ENCODE measurements around the gene CASKIN2. TPM values are rescaled to one million over a fixed set of nuclear protein-coding genes. Genes with fewer than 3 reads are reported as not detected.

Gene CASKIN2
- total RNA-seq, 1 experiment from 2014 or later = 41.8 TPM

DNA sequence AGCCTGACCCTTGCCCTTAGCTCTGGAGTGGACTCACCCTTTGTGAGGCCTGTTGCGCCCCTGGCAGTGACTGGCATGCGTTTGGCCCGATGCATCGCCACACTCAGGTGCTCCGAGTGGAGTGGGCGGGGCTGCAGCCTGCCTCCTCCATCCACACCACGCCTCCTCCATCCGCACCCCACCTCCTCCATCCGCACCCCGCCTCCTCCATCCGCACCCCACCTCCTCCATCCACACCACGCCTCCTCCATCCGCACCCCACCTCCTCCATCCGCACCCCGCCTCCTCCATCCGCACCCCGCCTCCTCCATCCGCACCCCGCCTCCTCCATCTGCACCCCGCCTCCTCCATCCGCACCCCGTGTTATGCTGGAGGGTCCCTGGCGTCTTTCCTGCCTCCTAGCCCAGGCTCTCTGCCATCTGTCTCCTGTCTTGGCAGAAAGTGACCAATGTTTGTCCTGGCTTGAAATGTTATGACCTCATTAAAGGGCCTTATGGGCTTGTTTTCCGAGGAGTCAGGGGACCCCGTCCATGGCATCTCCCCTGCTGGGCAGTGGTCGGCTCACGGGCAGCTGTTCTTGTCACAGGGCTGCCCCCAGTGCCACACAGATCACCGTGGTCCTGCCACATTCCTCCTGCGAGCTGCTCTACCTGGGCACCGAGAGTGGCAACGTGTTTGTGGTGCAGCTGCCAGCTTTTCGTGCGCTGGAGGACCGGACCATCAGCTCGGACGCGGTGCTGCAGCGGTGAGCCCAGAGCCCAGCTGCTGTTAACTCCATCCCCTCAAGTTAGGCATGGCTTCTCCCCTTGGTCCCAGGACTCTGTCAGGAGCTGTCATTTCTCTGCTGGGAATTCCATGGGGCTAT lies 43.6 kb upstream of the CASKIN2 start:
- intact Hi-C loops (cut with micrococcal nuclease; ENCODE audit: unreplicated experiment) = no loop called here
- ChIA-PET POLR2A (no interaction called here), CTCF (interaction anchor here (0.6 kb wide), 1 partner anchor 22 kb away, joined by 3 read pairs; no protein-coding TSS in a partner anchor)
- H3K36me3 ChIP-seq (ENCODE audit: control insufficient read depth, insufficient read depth, low read length) = peaks cover 2% of the 10 kb centered on the region; the same call in 1 of the 2 replicates
- H3K36me3 Mint-ChIP-seq (ENCODE audit: insufficient read depth, unreplicated experiment) = peaks cover 55% of the 10 kb centered on the region
- no peak overlapping the region for H3K4me3 ChIP-seq (ENCODE audit: low read depth, low read length)
- peaks cover 22% of the 10 kb centered on the region for H3K4me1 ChIP-seq
- H3K27ac Mint-ChIP-seq (ENCODE audit: unreplicated experiment) = no peak overlapping the region
- H3K9me3 ChIP-seq = no peaks in the 10 kb centered on the region
- no peaks in the 10 kb centered on the region for H3K4me1 Mint-ChIP-seq (ENCODE audit: low read depth, unreplicated experiment)
- TF ChIP-seq CTCF (IDR thresholded peaks at IDR 0.05; ENCODE audit: insufficient read depth in 1 of 2, low read depth in 1 of 2, low read length in 1 of 2, severe bottlenecking in 1 of 2, unreplicated experiment in 1 of 2) = no peak
- H3K9me3 Mint-ChIP-seq (ENCODE audit: unreplicated experiment) = no peaks in the 10 kb centered on the region
- no peaks in the 10 kb centered on the region for H3K27me3 ChIP-seq (replicated peaks; ENCODE audit: control insufficient read depth, insufficient read depth, low read length)
- no TSS peak for BruUV-seq (replicated peaks)
- H3K4me3 Mint-ChIP-seq (ENCODE audit: unreplicated experiment) = no peak overlapping the region
- H3K27me3 Mint-ChIP-seq (ENCODE audit: insufficient read depth, unreplicated experiment) = no peaks in the 10 kb centered on the region
- DNase-seq = no peak

GRCh38 chr17:75557852-75558665 lies 42.7 kb upstream of the CASKIN2 start:
- H3K27me3 ChIP-seq (replicated peaks; ENCODE audit: control insufficient read depth, insufficient read depth, low read length) = no peaks in the 10 kb centered on the region
- POLR2A ChIA-PET = no interaction called here
- CTCF ChIA-PET = no interaction called here
- no peaks in the 10 kb centered on the region for H3K27me3 Mint-ChIP-seq (ENCODE audit: insufficient read depth, unreplicated experiment)
- peaks cover 30% of the 10 kb centered on the region for H3K4me1 ChIP-seq
- no peaks in the 10 kb centered on the region for H3K9me3 Mint-ChIP-seq (ENCODE audit: unreplicated experiment)
- no peaks in the 10 kb centered on the region for H3K9me3 ChIP-seq
- no peak overlapping the region for H3K4me3 Mint-ChIP-seq (ENCODE audit: unreplicated experiment)
- intact Hi-C loops (cut with micrococcal nuclease; ENCODE audit: unreplicated experiment) = loop anchor here (2.0 kb wide), 1 partner anchor 31 kb away; no protein-coding TSS in a partner anchor
- peaks cover 6% of the 10 kb centered on the region for H3K4me1 Mint-ChIP-seq (ENCODE audit: low read depth, unreplicated experiment)
- BruUV-seq (replicated peaks) = no TSS peak
- TF ChIP-seq CTCF (IDR thresholded peaks at IDR 0.05; ENCODE audit: insufficient read depth in 1 of 2, low read depth in 1 of 2, low read length in 1 of 2, severe bottlenecking in 1 of 2, unreplicated experiment in 1 of 2) = no peak
- DNase-seq = no peak
- H3K4me3 ChIP-seq (ENCODE audit: low read depth, low read length) = no peak overlapping the region
- H3K36me3 ChIP-seq (ENCODE audit: control insufficient read depth, insufficient read depth, low read length) = peaks cover 2% of the 10 kb centered on the region
- no peak overlapping the region for H3K27ac Mint-ChIP-seq (ENCODE audit: unreplicated experiment)
- H3K36me3 Mint-ChIP-seq (ENCODE audit: insufficient read depth, unreplicated experiment) = peaks cover 59% of the 10 kb centered on the region

DNA sequence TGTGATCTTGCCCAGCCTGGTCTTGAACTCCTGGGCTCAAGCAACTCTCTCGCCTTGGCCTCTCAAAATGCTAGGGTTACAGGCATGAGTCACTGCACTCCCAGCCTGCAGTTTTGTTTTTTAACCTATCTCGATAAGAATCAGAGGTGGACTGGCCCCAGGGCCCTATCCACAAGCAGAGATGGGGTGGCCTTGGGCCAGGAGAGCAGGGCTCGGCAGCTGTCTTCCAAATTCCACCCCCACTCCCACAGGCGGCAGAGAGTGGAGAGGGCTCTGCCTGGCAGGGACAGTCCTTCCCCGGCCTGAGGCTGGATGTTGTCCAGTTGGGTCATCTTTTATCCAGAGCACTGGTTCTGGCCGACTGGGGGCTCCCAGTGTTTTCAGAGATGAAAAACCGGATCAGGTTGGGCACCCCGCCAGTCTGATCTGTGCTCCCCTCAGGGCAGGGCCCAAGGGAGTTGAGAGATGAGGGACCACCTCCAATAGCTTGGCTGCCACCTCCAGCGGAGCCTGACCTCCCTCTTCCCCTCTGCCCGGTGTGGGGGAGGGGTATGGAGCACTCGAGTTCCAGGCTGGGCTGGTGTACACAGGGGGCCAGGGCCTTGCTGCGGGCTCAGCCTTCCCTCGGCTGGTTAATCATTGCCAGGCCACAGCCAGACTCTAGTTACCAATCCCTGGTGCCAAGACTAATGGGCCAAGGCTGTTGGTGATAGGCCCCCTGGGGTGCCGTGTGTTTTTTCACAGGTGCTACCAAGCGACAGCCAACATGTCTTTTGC lies 41.9 kb upstream of the CASKIN2 start:
- Histone ChIP-seq H3K9me3 (no peaks in the 10 kb centered on the region), H3K4me3 (ENCODE audit: low read depth, low read length) (no peak overlapping the region), H3K4me1 (peaks cover 38% of the 10 kb centered on the region), H3K36me3 (ENCODE audit: control insufficient read depth, insufficient read depth, low read length) (peaks cover 1% of the 10 kb centered on the region; the same call in 1 of the 2 replicates), H3K27me3 (replicated peaks; ENCODE audit: control insufficient read depth, insufficient read depth, low read length) (no peaks in the 10 kb centered on the region)
- Mint-ChIP-seq H3K4me1 (ENCODE audit: low read depth, unreplicated experiment) (peaks cover 14% of the 10 kb centered on the region), H3K27ac (ENCODE audit: unreplicated experiment) (no peak overlapping the region), H3K9me3 (ENCODE audit: unreplicated experiment) (no peaks in the 10 kb centered on the region), H3K27me3 (ENCODE audit: insufficient read depth, unreplicated experiment) (no peaks in the 10 kb centered on the region), H3K4me3 (ENCODE audit: unreplicated experiment) (no peak overlapping the region), H3K36me3 (ENCODE audit: insufficient read depth, unreplicated experiment) (peaks cover 60% of the 10 kb centered on the region)
- TF ChIP-seq CTCF (IDR thresholded peaks at IDR 0.05; ENCODE audit: insufficient read depth in 1 of 2, low read depth in 1 of 2, low read length in 1 of 2, severe bottlenecking in 1 of 2, unreplicated experiment in 1 of 2) = no peak
- intact Hi-C loops (cut with micrococcal nuclease; ENCODE audit: unreplicated experiment) = loop anchor here (2.0 kb wide), 1 partner anchor 30 kb away; no protein-coding TSS in a partner anchor
- DNase-seq = peak; percentile 73 to 82
- BruUV-seq (replicated peaks) = no TSS peak
- ChIA-PET POLR2A (no interaction called here), CTCF (no interaction called here)

All from Caco-2 (cell line).